Measurements from ENCODE around the gene GNAS.

Gene GNAS

GRCh38 chr20:58911309-58911708 is 58.8 kb downstream of the GNAS start:
- Histone ChIP-seq H3K79me2 (ENCODE audit: insufficient read depth, low read length) (no peaks in the 10 kb centered on the region), H3K9ac (ENCODE audit: low read depth, low read length, poor library complexity, severe bottlenecking) (no peak overlapping the region), H2AFZ (ENCODE audit: low read length) (no peak overlapping the region), H3K4me3 (ENCODE audit: low read length, poor library complexity, severe bottlenecking) (no peak overlapping the region), H3F3A (ENCODE audit: low read depth) (no peaks in the 10 kb centered on the region; the same call in 1 of the 2 replicates), H3K4me2 (ENCODE audit: low read depth, low read length, poor library complexity, severe bottlenecking) (no peak overlapping the region), H3K4me1 (ENCODE audit: insufficient read depth, low read length, poor library complexity, severe bottlenecking) (peaks cover 19% of the 10 kb centered on the region), H3K9me3 (ENCODE audit: insufficient read depth, low read depth, low read length) (no peaks in the 10 kb centered on the region), H4K20me1 (ENCODE audit: insufficient read depth, low read length, poor library complexity, severe bottlenecking) (peaks cover 13% of the 10 kb centered on the region), H3K9me2 (replicated peaks; ENCODE audit: low read depth, low read length) (no peaks in the 10 kb centered on the region), H3K36me3 (ENCODE audit: insufficient read depth, low read length) (peaks cover 54% of the 10 kb centered on the region), H3K27me3 (ENCODE audit: insufficient read depth, low read length, poor library complexity, severe bottlenecking) (no peaks in the 10 kb centered on the region)
- no peak for TF ChIP-seq CTCF (conservative IDR thresholded peaks at IDR 0.05; ENCODE audit: low read length)
- TF ChIP-seq EZH2phosphoT487 (IDR thresholded peaks at IDR 0.05; ENCODE audit: borderline replicate concordance), result no peak

- Histone ChIP-seq H2AFZ (ENCODE audit: low read length) (no peak overlapping the region), H4K20me1 (ENCODE audit: insufficient read depth, low read length, poor library complexity, severe bottlenecking) (peaks cover 13% of the 10 kb centered on the region), H3K27me3 (ENCODE audit: insufficient read depth, low read length, poor library complexity, severe bottlenecking) (no peaks in the 10 kb centered on the region), H3K4me2 (ENCODE audit: low read depth, low read length, poor library complexity, severe bottlenecking) (no peak overlapping the region), H3K9me3 (ENCODE audit: insufficient read depth, low read depth, low read length) (no peaks in the 10 kb centered on the region), H3K79me2 (ENCODE audit: insufficient read depth, low read length) (no peaks in the 10 kb centered on the region), H3F3A (ENCODE audit: low read depth) (no peaks in the 10 kb centered on the region; the same call in 1 of the 2 replicates), H3K9ac (ENCODE audit: low read depth, low read length, poor library complexity, severe bottlenecking) (no peak overlapping the region), H3K4me1 (ENCODE audit: insufficient read depth, low read length, poor library complexity, severe bottlenecking) (peaks cover 15% of the 10 kb centered on the region), H3K4me3 (ENCODE audit: low read length, poor library complexity, severe bottlenecking) (no peak overlapping the region), H3K36me3 (ENCODE audit: insufficient read depth, low read length) (peaks cover 49% of the 10 kb centered on the region), H3K9me2 (replicated peaks; ENCODE audit: low read depth, low read length) (no peaks in the 10 kb centered on the region)
- TF ChIP-seq CTCF (conservative IDR thresholded peaks at IDR 0.05; ENCODE audit: low read length), result no peak
- no peak for TF ChIP-seq EZH2phosphoT487 (IDR thresholded peaks at IDR 0.05; ENCODE audit: borderline replicate concordance)
Observed at GRCh38 chr20:58911970-58912369, 59.5 kb downstream of the GNAS start.

DNA sequence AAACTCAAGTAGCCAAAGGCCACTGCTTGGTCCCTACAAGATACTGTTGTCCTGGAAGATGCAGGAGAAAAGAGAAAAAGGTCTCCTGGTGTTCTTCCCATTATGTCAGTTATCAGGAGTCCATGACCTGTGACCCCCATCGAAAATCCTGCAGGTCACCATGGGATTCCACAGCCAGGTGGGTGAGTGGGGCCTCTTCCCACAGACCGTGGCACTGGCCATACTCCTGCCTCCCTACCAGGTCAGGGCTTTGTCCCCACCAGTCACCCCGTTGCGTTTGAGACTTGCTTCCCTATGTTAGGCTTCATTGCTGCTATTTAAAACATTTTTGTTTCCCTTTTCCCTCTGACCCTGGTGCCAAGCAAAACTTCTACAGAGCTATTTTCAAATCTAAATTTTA is 60.6 kb downstream of the GNAS start:
- Histone ChIP-seq H3K4me3 (ENCODE audit: low read length, poor library complexity, severe bottlenecking) (no peak overlapping the region), H3K36me3 (ENCODE audit: insufficient read depth, low read length) (peaks cover 40% of the 10 kb centered on the region), H3K79me2 (ENCODE audit: insufficient read depth, low read length) (no peaks in the 10 kb centered on the region), H3K9me3 (ENCODE audit: insufficient read depth, low read depth, low read length) (no peaks in the 10 kb centered on the region), H3K9me2 (replicated peaks; ENCODE audit: low read depth, low read length) (no peaks in the 10 kb centered on the region), H4K20me1 (ENCODE audit: insufficient read depth, low read length, poor library complexity, severe bottlenecking) (peaks cover 5% of the 10 kb centered on the region), H3K27me3 (ENCODE audit: insufficient read depth, low read length, poor library complexity, severe bottlenecking) (no peaks in the 10 kb centered on the region), H2AFZ (ENCODE audit: low read length) (no peak overlapping the region), H3K4me2 (ENCODE audit: low read depth, low read length, poor library complexity, severe bottlenecking) (no peak overlapping the region), H3F3A (ENCODE audit: low read depth) (no peaks in the 10 kb centered on the region), H3K9ac (ENCODE audit: low read depth, low read length, poor library complexity, severe bottlenecking) (no peak overlapping the region), H3K4me1 (ENCODE audit: insufficient read depth, low read length, poor library complexity, severe bottlenecking) (peaks cover 5% of the 10 kb centered on the region)
- TF ChIP-seq EZH2phosphoT487 (IDR thresholded peaks at IDR 0.05; ENCODE audit: borderline replicate concordance) (no peak), CTCF (conservative IDR thresholded peaks at IDR 0.05; ENCODE audit: low read length) (no peak)
